IMR-90 (cell line): ENCODE results near the gene PYROXD2. TPM values are rescaled to one million over a fixed set of nuclear protein-coding genes. Genes with fewer than 3 reads are reported as not detected.

Source experiments
- ATAC-seq: fragments of 200-7000 bp; cut with Tn5 transposase; 2 replicates; pipeline ENCODE4 v1.9.1; 2020; ENCODE audit warnings: low read depth, mild to moderate bottlenecking, moderate library complexity
- BruUV-seq: library from RNA; stranded (reverse); fragments of 400-500 nt; replicated peaks from 2 replicates; lab custom pipeline; 2021; lab: Mats Ljungman, UMichigan
- CTCF ChIA-PET: fragments of 300-600 bp; formaldehyde crosslinking; extraction: SDS; loops from one replicate; lab custom pipeline; 2021; ENCODE audit warnings: antibody characterized with exemption; lab: Yijun Ruan, JAX
- POLR2A ChIA-PET: fragments of 300-600 bp; sonication (Branson Sonifier 250); formaldehyde crosslinking; loops from one replicate; lab custom pipeline; 2022; ENCODE audit warnings: antibody characterized with exemption; ENCODE audit not compliant: unreplicated experiment; lab: Charles Lee
- DNase-seq: peaks from one replicate; pipeline ENCODE4 v3.0.0; 2013
- H2AFZ ChIP-seq: replicated peaks from 2 replicates; pipeline ENCODE3; 2013; ENCODE audit warnings: low read length, mild to moderate bottlenecking; ENCODE audit not compliant: poor library complexity
- H2AK5ac ChIP-seq: 2 replicates; pipeline ENCODE4 v1.6.1; 2013; ENCODE audit warnings: low read depth, low read length, inconsistent platforms
- H2AK9ac ChIP-seq: replicated peaks from 2 replicates; pipeline ENCODE3; 2013; ENCODE audit warnings: mild to moderate bottlenecking, low read depth, low read length, moderate library complexity; ENCODE audit not compliant: poor library complexity
- H2BK120ac ChIP-seq: 2 replicates; pipeline ENCODE4 v1.6.1; 2013; ENCODE audit warnings: low read depth, low read length, inconsistent platforms
- H2BK15ac ChIP-seq: 3 replicates; pipeline ENCODE4 v1.6.1; 2013; ENCODE audit warnings: low read depth, low read length, inconsistent platforms
- H2BK20ac ChIP-seq: 2 replicates; pipeline ENCODE4 v1.6.1; 2013; ENCODE audit warnings: low read depth, mild to moderate bottlenecking, inconsistent platforms, low read length, moderate library complexity
- H2BK5ac ChIP-seq: 2 replicates; pipeline ENCODE4 v1.6.1; 2013; ENCODE audit warnings: mild to moderate bottlenecking, low read depth, low read length, inconsistent platforms; ENCODE audit not compliant: poor library complexity, severe bottlenecking
- H3K14ac ChIP-seq: replicated peaks from 2 replicates; pipeline ENCODE4 v1.6.1; 2013; ENCODE audit warnings: low read depth, low read length, inconsistent platforms
- H3K18ac ChIP-seq: 2 replicates; pipeline ENCODE4 v1.6.1; 2013; ENCODE audit warnings: low read depth, low read length, control low read depth
- H3K23ac ChIP-seq: 2 replicates; pipeline ENCODE4 v1.6.1; 2013; ENCODE audit warnings: low read depth, low read length, inconsistent platforms
- H3K27ac ChIP-seq: 2 replicates; pipeline ENCODE4 v1.5.1; 2013; ENCODE audit warnings: mild to moderate bottlenecking, control low read depth, low read length; ENCODE audit not compliant: insufficient read depth
- H3K27me3 ChIP-seq: 2 replicates; pipeline ENCODE4 v1.6.1; 2013; ENCODE audit warnings: low read length; ENCODE audit not compliant: control insufficient read depth, insufficient read depth
- H3K36me3 ChIP-seq: 2 replicates; pipeline ENCODE4 v1.6.1; 2013; ENCODE audit warnings: low read length, mixed read lengths; ENCODE audit not compliant: control insufficient read depth, insufficient read depth
- H3K4ac ChIP-seq: 2 replicates; pipeline ENCODE4 v1.6.1; 2013; ENCODE audit warnings: low read depth, low read length, inconsistent platforms
- H3K4me1 ChIP-seq: 2 replicates; pipeline ENCODE4 v1.6.1; 2013; ENCODE audit warnings: low read length, mixed read lengths; ENCODE audit not compliant: control insufficient read depth, insufficient read depth
- H3K4me2 ChIP-seq: 2 replicates; pipeline ENCODE4 v1.6.1; 2013; ENCODE audit warnings: low read depth, mild to moderate bottlenecking, control low read depth, low read length, moderate library complexity
- H3K4me3 ChIP-seq: 2 replicates; pipeline ENCODE4 v1.5.1; 2013; ENCODE audit warnings: low read depth, mild to moderate bottlenecking, control low read depth, low read length, moderate library complexity; ENCODE audit not compliant: insufficient read depth
- H3K56ac ChIP-seq: 2 replicates; pipeline ENCODE4 v1.6.1; 2013; ENCODE audit warnings: low read length, inconsistent platforms; ENCODE audit not compliant: insufficient read depth; ENCODE audit errors: extremely low read depth
- H3K79me1 ChIP-seq, 2 experiments: 2 replicates each; pipeline ENCODE4 v1.6.1; 2013; ENCODE audit warnings: low read length in 2 of 2, inconsistent platforms in 1 of 2, low read depth in 1 of 2
- H3K9ac ChIP-seq: 2 replicates; pipeline ENCODE4 v1.6.1; 2013; ENCODE audit warnings: low read depth, low read length, control low read depth
- H3K9me1 ChIP-seq: 2 replicates; pipeline ENCODE4 v1.6.1; 2013; ENCODE audit warnings: low read length, inconsistent platforms; ENCODE audit not compliant: insufficient read depth
- H3K9me3 ChIP-seq: 2 replicates; pipeline ENCODE4 v1.6.1; 2013; ENCODE audit warnings: low read length; ENCODE audit not compliant: control insufficient read depth, insufficient read depth
- H4K20me1 ChIP-seq: 2 replicates; pipeline ENCODE4 v1.6.1; 2013; ENCODE audit warnings: low read length, inconsistent platforms; ENCODE audit not compliant: insufficient read depth
- H4K5ac ChIP-seq: 2 replicates; pipeline ENCODE4 v1.6.1; 2013; ENCODE audit warnings: mild to moderate bottlenecking, low read depth, low read length, control low read depth
- H4K8ac ChIP-seq, 2 experiments: 2 replicates each; pipeline ENCODE4 v1.6.1; 2013; ENCODE audit warnings: low read depth in 2 of 2, low read length in 2 of 2, control low read depth in 1 of 2, inconsistent platforms in 1 of 2
- H4K91ac ChIP-seq: 2 replicates; pipeline ENCODE4 v1.6.1; 2013; ENCODE audit warnings: low read depth, low read length, inconsistent platforms; ENCODE audit not compliant: insufficient read depth
- CEBPB ChIP-seq: IDR thresholded peaks from 2 replicates; pipeline ENCODE4 v1.6.1; 2012; ENCODE audit warnings: low read depth, low read length, improper control_type of control experiment
- WGBS, 2 experiments: methylation state at CpG; one replicate each; pipeline versions ENCODE4 v1.1.5 to v1.1.7; 2013; ENCODE audit warnings: missing lambda C conversion rate in 2 of 2; ENCODE audit not compliant: insufficient read length in 1 of 2; ENCODE audit errors: extremely low coverage in 2 of 2; 5-methylcytosine and 5-hydroxymethylcytosine counted together
- dilution Hi-C: fragments of 300-500 bp; cut with HindIII; formaldehyde crosslinking; loops from one replicate; pipeline ENCODE4 v1.14.3; 2018; ENCODE audit warnings: low sequenced_read_pairs; ENCODE audit not compliant: unreplicated experiment
- in situ Hi-C: fragments of 300-500 bp; cut with MboI; formaldehyde crosslinking; loops from 3 replicates; pipeline ENCODE4 v1.14.3; 2019; ENCODE audit warnings: low sequenced_read_pairs, inconsistent platforms, mixed read lengths
- intact Hi-C: fragments of 100-400 bp; cut with micrococcal nuclease; formaldehyde crosslinking; loops from 2 replicates; pipeline ENCODE4 v1.10.0; 2022
- polyA plus RNA-seq, 3 experiments: library from polyadenylated mRNA; depleted of rRNA; stranded (reverse); fragments of >200 nt; gene quantifications; 2 replicates each; pipeline ENCODE4 v1.2.3, GENCODE V29; 2012; ENCODE audit warnings: low replicate concordance in 1 of 3
- total RNA-seq: library from RNA; depleted of rRNA; stranded (reverse); fragments of >200 nt; gene quantifications from 2 replicates; pipeline ENCODE4 v1.2.3, GENCODE V29; 2012

The PYROXD2 gene
- total and polyA plus RNA-seq, 2 of the 4 experiments (the other 2 are of a cell fraction), result 6.5 to 16.3 TPM

DNA sequence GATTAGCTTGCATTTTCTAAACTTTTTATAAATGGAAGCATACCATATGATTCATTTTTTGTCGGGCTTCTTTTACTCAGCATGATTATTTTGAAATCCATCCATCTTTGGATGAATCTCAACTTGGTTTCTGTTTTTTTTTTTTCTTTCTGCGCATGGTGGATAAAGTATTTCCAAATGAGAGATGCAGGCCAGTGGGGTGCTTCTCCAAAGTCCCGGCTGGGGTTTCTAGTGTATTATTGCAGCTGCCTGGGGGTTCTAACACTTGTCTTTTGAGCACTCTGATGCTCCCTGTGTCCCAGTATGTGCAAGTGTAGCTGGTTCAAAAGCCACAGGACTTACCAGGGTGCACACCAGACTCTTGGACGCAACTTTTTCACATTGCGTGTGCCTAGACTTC is 76.1 kb downstream of the PYROXD2 start:
- ATAC-seq (no peak), DNase-seq (peak; percentile 20)
- no peak overlapping the region for H3K27ac ChIP-seq

More for the DNA sequence above, 76.1 kb downstream of the PYROXD2 start:
- no peak overlapping the region for H2AFZ ChIP-seq
- no peak overlapping the region for H3K56ac ChIP-seq
- H3K14ac ChIP-seq, result no peak overlapping the region
- H3K18ac ChIP-seq, result no peak overlapping the region
- no peak overlapping the region for H2BK5ac ChIP-seq
- no peak overlapping the region for H3K4me3 ChIP-seq
- H4K91ac ChIP-seq, result no peak overlapping the region
- peaks cover 2% of the 10 kb centered on the region; the same call in 1 of the 2 replicates for H3K9me1 ChIP-seq
- no peak overlapping the region for H3K9ac ChIP-seq
- no peaks in the 10 kb centered on the region for H4K20me1 ChIP-seq
- no peak overlapping the region for H3K23ac ChIP-seq
- H3K36me3 ChIP-seq, result no peaks in the 10 kb centered on the region
- no peak overlapping the region for H2BK20ac ChIP-seq
- BruUV-seq, result no TSS peak
- no peaks in the 10 kb centered on the region for H3K79me1 ChIP-seq
- no peak overlapping the region for H2BK120ac ChIP-seq
- no peak overlapping the region for H2AK5ac ChIP-seq
- H3K27me3 ChIP-seq, result no peaks in the 10 kb centered on the region
- no peak overlapping the region for H3K4ac ChIP-seq
- ChIA-PET POLR2A (no interaction called here), CTCF (no interaction called here)
- no CpG with 5 or more reads among the region's 5 CpGs for WGBS, 2 experiments
- TF ChIP-seq CEBPB, result no peak
- intact Hi-C loops (no loop called here), in situ Hi-C loops (no loop called here), dilution Hi-C loops (no loop called here)
- H3K4me1 ChIP-seq, result peaks cover 6% of the 10 kb centered on the region
- H4K8ac ChIP-seq, result no peak overlapping the region
- no peak overlapping the region for H2BK15ac ChIP-seq
- H4K5ac ChIP-seq, result no peak overlapping the region
- H3K9me3 ChIP-seq, result no peaks in the 10 kb centered on the region
- H3K4me2 ChIP-seq, result no peak overlapping the region
- H2AK9ac ChIP-seq, result no peak overlapping the region
